CD14-positive monocyte (primary cell): ENCODE data around the gene WWTR1. TPM values are rescaled to one million over a fixed set of nuclear protein-coding genes. Genes with fewer than 3 reads are reported as not detected.

ENCODE experiments used
- DNase-seq, 3 donors: peaks; one replicate each; pipeline ENCODE4 v3.0.0-alpha.2; 2011 to 2022
- H2AFZ ChIP-seq: 2 replicates; pipeline ENCODE4 v1.6.0; 2012; ENCODE audit warnings: mild to moderate bottlenecking, low read depth, low read length, inconsistent platforms; ENCODE audit not compliant: insufficient read depth, poor library complexity, severe bottlenecking
- H3K27ac ChIP-seq, 2 donors: 1 replicate in 1 of 2; 2 replicates in 1 of 2; pipeline ENCODE4 v1.5.1; 2012 to 2013; ENCODE audit warnings: low read length in 2 of 2, control low read depth in 1 of 2, inconsistent platforms in 1 of 2, low read depth in 1 of 2, mild to moderate bottlenecking in 1 of 2
- H3K27me3 ChIP-seq, 2 donors: one replicate each; pipeline versions ENCODE4 v1.6.0 to v1.6.1; 2011 to 2013; ENCODE audit warnings: low read length in 2 of 2; ENCODE audit not compliant: control insufficient read depth in 2 of 2, insufficient read depth in 2 of 2
- H3K36me3 ChIP-seq, 2 donors: replicated peaks in 1 of 2; 1 replicate in 1 of 2; 2 replicates in 1 of 2; pipeline versions ENCODE4 v1.5.1 to v1.6.1; 2012 to 2013; ENCODE audit warnings: low read length in 2 of 2, control low read depth in 1 of 2, inconsistent platforms in 1 of 2, mild to moderate bottlenecking in 1 of 2; ENCODE audit not compliant: insufficient read depth in 2 of 2, control insufficient read depth in 1 of 2
- H3K4me1 ChIP-seq, 2 donors: 1 replicate in 1 of 2; 2 replicates in 1 of 2; pipeline versions ENCODE4 v1.5.1 to v1.6.1; 2012 to 2013; ENCODE audit warnings: low read length in 2 of 2, control low read depth in 1 of 2, inconsistent platforms in 1 of 2, mild to moderate bottlenecking in 1 of 2, moderate library complexity in 1 of 2; ENCODE audit not compliant: insufficient read depth in 2 of 2, control insufficient read depth in 1 of 2
- H3K4me2 ChIP-seq: replicated peaks from 2 replicates; pipeline ENCODE3; 2012; ENCODE audit warnings: low read length, moderate library complexity, mild to moderate bottlenecking; ENCODE audit not compliant: poor library complexity, severe bottlenecking; ENCODE audit errors: extremely low read depth
- H3K4me3 ChIP-seq, 3 experiments: fragments of 200-600 bp in 1 of 3; sonication (generic) in 1 of 3; replicated peaks in 1 of 3; 1 replicate in 2 of 3; 2 replicates in 1 of 3; pipeline ENCODE4 v1.5.1; 2011 to 2013; ENCODE audit warnings: low read length in 3 of 3, mild to moderate bottlenecking in 3 of 3, control low read depth in 2 of 3, low read depth in 2 of 3, inconsistent platforms in 1 of 3, moderate library complexity in 1 of 3
- H3K79me2 ChIP-seq: 2 replicates; pipeline ENCODE4 v1.6.0; 2012; ENCODE audit warnings: mild to moderate bottlenecking, control low read depth, inconsistent platforms, low read length, moderate library complexity; ENCODE audit not compliant: insufficient read depth
- H3K9ac ChIP-seq: 2 replicates; pipeline ENCODE4 v1.6.0; 2017; ENCODE audit warnings: low read length, mild to moderate bottlenecking; ENCODE audit not compliant: insufficient read depth, poor library complexity, severe bottlenecking
- H3K9me3 ChIP-seq, 2 donors: replicated peaks in 1 of 2; 1 replicate in 1 of 2; 2 replicates in 1 of 2; pipeline versions ENCODE4 v1.5.1 to v1.6.1; 2012 to 2013; ENCODE audit warnings: low read length in 2 of 2, control low read depth in 1 of 2; ENCODE audit not compliant: control insufficient read depth in 1 of 2, insufficient read depth in 1 of 2
- H4K20me1 ChIP-seq: 2 replicates; pipeline ENCODE4 v1.6.0; 2012; ENCODE audit warnings: mild to moderate bottlenecking, low read length, control low read depth, moderate library complexity; ENCODE audit not compliant: insufficient read depth
- H3K27ac Mint-ChIP-seq, 7 donors: one replicate each; pipeline ENCODE4 v1.8.0; 2020; ENCODE audit warnings: mild to moderate bottlenecking in 7 of 7, mixed read lengths in 7 of 7, moderate library complexity in 6 of 7, inconsistent platforms in 2 of 7
- H3K27me3 Mint-ChIP-seq, 3 donors: one replicate each; pipeline ENCODE4 v1.8.0; 2021 to 2022; ENCODE audit warnings: low read depth in 3 of 3, mild to moderate bottlenecking in 3 of 3, mixed read lengths in 3 of 3, moderate library complexity in 3 of 3, inconsistent platforms in 1 of 3
- H3K36me3 Mint-ChIP-seq, 2 donors: one replicate each; pipeline ENCODE4 v1.8.0; 2020; ENCODE audit warnings: mixed read lengths in 2 of 2, inconsistent platforms in 1 of 2, mild to moderate bottlenecking in 1 of 2
- H3K4me1 Mint-ChIP-seq: one replicate; pipeline ENCODE4 v1.8.0; 2020; ENCODE audit warnings: mild to moderate bottlenecking, mixed read lengths
- H3K4me3 Mint-ChIP-seq, 2 donors: one replicate each; pipeline ENCODE4 v1.8.0; 2020; ENCODE audit warnings: mild to moderate bottlenecking in 2 of 2, mixed read lengths in 2 of 2, moderate library complexity in 1 of 2
- H3K9me3 Mint-ChIP-seq, 7 donors: one replicate each; pipeline ENCODE4 v1.8.0; 2020 to 2022; ENCODE audit warnings: mixed read lengths in 7 of 7, mild to moderate bottlenecking in 6 of 7, moderate library complexity in 6 of 7, inconsistent platforms in 2 of 7
- WGBS: methylation state at CpG from one replicate; pipeline ENCODE4 v1.1.5; 2013; ENCODE audit warnings: missing lambda C conversion rate; ENCODE audit not compliant: insufficient coverage; 5-methylcytosine and 5-hydroxymethylcytosine counted together
- intact Hi-C, 2 donors: fragments of 100-400 bp; cut with micrococcal nuclease; formaldehyde crosslinking; loops; one replicate each; pipeline versions ENCODE4 v1.15.0 to v1.15.1; 2023
- polyA plus RNA-seq, 3 donors: library from polyadenylated mRNA; depleted of rRNA in 1 of 3; unstranded in 2 of 3; stranded (reverse) in 1 of 3; fragments of 300-500 nt in 2 of 3; fragments of >200 nt in 1 of 3; fragmentation: Illumina TruSeq in 2 of 3; gene quantifications; 1 replicate in 2 of 3; 2 replicates in 1 of 3; pipeline ENCODE4 v1.2.3, GENCODE V29; 2012 to 2021
- TF ChIP-seq, protein P1 (sequence below): fragments of 200-600 bp; IDR thresholded peaks from one replicate; pipeline ENCODE4 v1.8.0; 2022; ENCODE audit warnings: antibody characterized with exemption, mild to moderate bottlenecking

The WWTR1 gene
- polyA plus RNA-seq, 3 donors: not detected

DNA sequence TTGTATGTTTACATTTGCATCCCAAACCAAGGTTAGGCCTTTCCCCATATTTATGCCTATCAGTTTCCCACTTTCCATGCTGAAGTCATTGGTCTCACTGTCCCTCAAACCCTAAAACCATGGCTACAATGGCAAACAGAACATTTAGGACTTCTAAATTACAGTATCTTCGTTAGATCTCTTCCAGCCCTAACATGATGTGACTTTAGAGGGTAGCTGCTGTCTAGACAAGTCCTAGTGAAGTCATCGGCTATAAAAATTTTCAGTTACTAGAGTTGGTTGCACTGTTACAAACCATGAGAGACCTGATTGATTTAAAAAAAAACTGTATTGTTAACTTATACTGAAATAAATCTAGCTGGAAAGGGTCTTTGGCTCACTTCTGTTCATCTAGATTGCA is 128.7 kb downstream of the WWTR1 start:
- no peak for DNase-seq
- Mint-ChIP-seq H3K4me1 (peaks cover 13% of the 10 kb centered on the region), H3K27me3 (peaks cover 7 to 22% (median 13%) of the 10 kb centered on the region in 3 donors), H3K9me3 (peaks cover 0 to 3% (median 0%) of the 10 kb centered on the region in 7 donors), H3K27ac (no peak overlapping the region), H3K36me3 (no peaks in the 10 kb centered on the region), H3K4me3 (no peak overlapping the region)
- H4K20me1 ChIP-seq: no peaks in the 10 kb centered on the region
- no peak overlapping the region for H3K4me3 ChIP-seq
- H3K36me3 ChIP-seq: no peaks in the 10 kb centered on the region
- H3K9me3 ChIP-seq: no peaks in the 10 kb centered on the region
- H3K79me2 ChIP-seq: no peaks in the 10 kb centered on the region
- no peak overlapping the region for H3K9ac ChIP-seq
- TF ChIP-seq, protein P1, sequence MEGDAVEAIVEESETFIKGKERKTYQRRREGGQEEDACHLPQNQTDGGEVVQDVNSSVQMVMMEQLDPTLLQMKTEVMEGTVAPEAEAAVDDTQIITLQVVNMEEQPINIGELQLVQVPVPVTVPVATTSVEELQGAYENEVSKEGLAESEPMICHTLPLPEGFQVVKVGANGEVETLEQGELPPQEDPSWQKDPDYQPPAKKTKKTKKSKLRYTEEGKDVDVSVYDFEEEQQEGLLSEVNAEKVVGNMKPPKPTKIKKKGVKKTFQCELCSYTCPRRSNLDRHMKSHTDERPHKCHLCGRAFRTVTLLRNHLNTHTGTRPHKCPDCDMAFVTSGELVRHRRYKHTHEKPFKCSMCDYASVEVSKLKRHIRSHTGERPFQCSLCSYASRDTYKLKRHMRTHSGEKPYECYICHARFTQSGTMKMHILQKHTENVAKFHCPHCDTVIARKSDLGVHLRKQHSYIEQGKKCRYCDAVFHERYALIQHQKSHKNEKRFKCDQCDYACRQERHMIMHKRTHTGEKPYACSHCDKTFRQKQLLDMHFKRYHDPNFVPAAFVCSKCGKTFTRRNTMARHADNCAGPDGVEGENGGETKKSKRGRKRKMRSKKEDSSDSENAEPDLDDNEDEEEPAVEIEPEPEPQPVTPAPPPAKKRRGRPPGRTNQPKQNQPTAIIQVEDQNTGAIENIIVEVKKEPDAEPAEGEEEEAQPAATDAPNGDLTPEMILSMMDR: no peak
- H3K27ac ChIP-seq: no peak overlapping the region
- H3K27me3 ChIP-seq: peaks cover 2% of the 10 kb centered on the region in 2 donors
- no peak overlapping the region for H3K4me2 ChIP-seq
- peaks cover 6 to 7% of the 10 kb centered on the region in 2 donors for H3K4me1 ChIP-seq
- WGBS: 100% methylated on average over 1 of the region's 2 CpGs
- intact Hi-C loops: no loop called here
- no peak overlapping the region for H2AFZ ChIP-seq

DNA sequence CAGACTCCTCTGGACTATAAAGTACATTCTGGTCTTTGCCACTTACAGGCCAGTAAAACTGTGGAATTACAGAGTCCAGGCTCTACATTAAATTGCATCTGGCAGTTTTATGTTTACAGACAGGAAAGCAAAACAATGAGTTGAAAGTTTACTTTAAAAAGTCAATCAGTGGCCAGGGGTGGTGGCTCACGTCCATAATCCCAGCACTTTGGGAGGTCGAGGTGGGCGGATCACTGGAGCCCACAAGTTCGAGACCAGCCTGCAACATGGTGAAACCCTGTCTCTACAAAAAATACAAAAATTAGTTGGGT is 129.5 kb downstream of the WWTR1 start:
- Histone ChIP-seq H2AFZ (no peak overlapping the region), H4K20me1 (no peaks in the 10 kb centered on the region), H3K4me3 (no peak overlapping the region), H3K36me3 (no peaks in the 10 kb centered on the region), H3K79me2 (no peaks in the 10 kb centered on the region), H3K27me3 (peaks cover 2 to 4% of the 10 kb centered on the region in 2 donors), H3K9ac (no peak overlapping the region), H3K4me1 (peaks cover 6 to 7% of the 10 kb centered on the region in 2 donors), H3K4me2 (no peak overlapping the region), H3K9me3 (no peaks in the 10 kb centered on the region), H3K27ac (no peak overlapping the region)
- Mint-ChIP-seq H3K27ac (no peak overlapping the region), H3K27me3 (peaks cover 1 to 22% (median 12%) of the 10 kb centered on the region in 3 donors), H3K4me3 (no peak overlapping the region), H3K9me3 (peaks cover 0 to 3% (median 0%) of the 10 kb centered on the region in 7 donors), H3K36me3 (no peaks in the 10 kb centered on the region), H3K4me1 (peaks cover 13% of the 10 kb centered on the region)
- intact Hi-C loops: no loop called here
- no peak for DNase-seq
- TF ChIP-seq, protein P1: no peak
- WGBS: no CpG with 5 or more reads among the region's 4 CpGs
